Left cardiac atrium (tissue), 4 donors: ENCODE data around the gene RNF19B. TPM values are rescaled to one million over a fixed set of nuclear protein-coding genes. Genes with fewer than 3 reads are reported as not detected.

ENCODE experiments used
- ATAC-seq, 2 donors: fragments of 200-7000 bp; cut with Tn5 transposase; one replicate each; pipeline ENCODE4 v1.9.1; 2020; ENCODE audit warnings: mild to moderate bottlenecking in 2 of 2, moderate library complexity in 2 of 2
- DNase-seq: peaks from one replicate; pipeline ENCODE4 v3.0.0-alpha.2; 2020
- intact Hi-C, 2 donors: fragments of 100-400 bp; cut with DNase I; formaldehyde crosslinking; loops; one replicate each; pipeline versions ENCODE4 v1.14.1 to v1.15.1; 2022 to 2023
- total RNA-seq, 2 donors: library from RNA; stranded (reverse); fragmentation: NEBNext Ultra II Directional; extraction: Animal tissue kit (Norgen Biotek cat#: 25700); gene quantifications; one replicate each; pipeline ENCODE4 v1.2.1, GENCODE V29; 2021
- donor health status: DM: no; HTN: yes; CAD: no.
- donor health status: DM: no; HTN: yes; CAD: no; lungs with severe emphysema.
- donor health status: DM: yes; HTN: yes; CAD: no.
- donor health status: Dilated cardiomyopathy.

Gene RNF19B
- total RNA-seq, 2 donors from 2014 or later, result 10.7 to 12.8 TPM

GRCh38 chr1:32972814-32973428 is 8.3 kb upstream of the RNF19B start:
- ATAC-seq, result peak; percentile 89 to 90
- intact Hi-C loops, result no loop called here
- DNase-seq, result peak; percentile 58

GRCh38 chr1:32971576-32971975 is 7.0 kb upstream of the RNF19B start:
- intact Hi-C loops, result no loop called here
- no peak for ATAC-seq
- DNase-seq, result no peak

DNA sequence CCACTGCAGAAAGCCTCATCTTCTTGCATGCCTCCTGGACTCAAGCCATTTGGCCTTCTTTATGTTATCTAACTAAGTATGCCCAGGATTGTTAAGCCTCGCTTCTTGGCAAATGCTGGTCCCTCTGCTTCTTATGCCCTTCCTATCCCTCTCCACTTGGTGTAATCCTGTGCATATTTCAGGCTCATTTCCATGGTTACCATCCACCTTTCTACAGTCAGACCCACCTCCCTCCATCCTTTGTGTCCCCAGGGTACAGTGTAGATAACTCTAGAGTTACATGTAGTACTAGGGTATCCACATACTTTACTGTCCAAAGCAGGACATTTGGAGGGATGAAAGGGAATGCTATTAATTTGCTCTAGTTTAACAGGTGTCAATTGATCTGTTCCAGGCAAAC is 6.5 kb upstream of the RNF19B start:
- ATAC-seq (no peak), DNase-seq (no peak)
- intact Hi-C loops, result no loop called here

- DNase-seq (no peak), ATAC-seq (no peak)
- intact Hi-C loops, result no loop called here
Measured at GRCh38 chr1:32969566-32969965, 5.0 kb upstream of the RNF19B start.

- DNase-seq, result no peak
- no peak for ATAC-seq
- intact Hi-C loops, result no loop called here
Measured at GRCh38 chr1:32967888-32968568, 3.4 kb upstream of the RNF19B start.

- intact Hi-C loops, result no loop called here
- no peak for ATAC-seq
- no peak for DNase-seq
Measured at GRCh38 chr1:32966900-32967299, 2.3 kb upstream of the RNF19B start.

DNA sequence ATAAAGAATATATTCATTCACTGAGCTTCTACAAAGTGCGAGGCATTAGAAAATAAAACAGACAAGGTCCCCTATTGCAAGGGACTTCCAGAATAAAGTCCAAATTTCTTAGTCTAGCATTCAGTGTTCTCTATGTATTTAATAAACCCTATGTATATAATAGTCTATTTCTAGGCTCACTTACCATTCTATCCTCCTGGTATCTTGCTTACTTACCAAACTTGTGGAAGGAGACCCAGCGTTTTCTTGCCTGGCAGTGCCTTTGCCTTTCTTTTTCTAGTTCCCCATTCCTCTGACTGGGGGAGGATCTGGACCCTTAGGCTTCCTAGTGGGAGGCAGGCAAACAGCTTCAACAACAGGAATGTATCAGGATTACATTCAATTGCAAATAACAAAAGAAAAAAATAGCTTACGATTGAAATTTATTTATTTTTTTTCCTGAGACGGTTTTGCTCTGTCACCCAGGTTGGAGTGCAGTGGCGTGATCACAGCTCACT is 690 bp upstream of the RNF19B start:
- ATAC-seq, result no peak
- no peak for DNase-seq
- intact Hi-C loops, result no loop called here

- ATAC-seq (peak; percentile 56 to 62), DNase-seq (peak; percentile 68)
- intact Hi-C loops, result no loop called here
Measured at GRCh38 chr1:32963746-32964460, 706 bp downstream of the RNF19B start.

DNA sequence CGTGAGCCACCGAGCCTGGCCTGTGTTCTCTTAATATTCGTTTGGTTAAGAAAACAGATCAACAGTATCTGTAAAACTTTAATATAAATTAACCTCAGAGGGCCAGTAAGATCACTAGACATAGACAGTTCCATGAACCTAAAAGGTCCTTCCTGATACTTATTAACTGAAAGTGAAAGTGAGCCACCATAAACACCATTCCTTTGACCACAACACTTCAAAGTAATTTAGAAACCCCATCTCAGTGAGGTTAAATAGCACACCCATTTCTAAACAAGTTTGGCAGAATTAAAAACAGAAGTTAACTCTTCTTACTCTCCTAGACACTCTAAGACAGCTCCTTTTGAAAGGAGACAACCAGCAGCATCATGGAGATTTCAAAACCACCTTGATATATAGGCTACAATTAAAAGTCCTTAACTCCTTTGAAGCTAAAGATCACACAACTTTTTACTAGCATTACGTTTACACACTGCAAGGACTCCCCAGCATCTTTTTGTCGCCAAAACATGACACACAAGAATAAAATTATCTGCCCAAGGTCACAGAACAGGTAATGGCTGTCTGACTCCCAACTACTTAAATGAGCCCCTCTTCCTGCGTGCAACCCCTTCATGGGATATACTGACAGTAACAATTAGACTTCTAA is 2.2 kb downstream of the RNF19B start:
- ATAC-seq (no peak), DNase-seq (no peak)
- intact Hi-C loops, result no loop called here

GRCh38 chr1:32960819-32961355 is 3.7 kb downstream of the RNF19B start:
- ATAC-seq (no peak), DNase-seq (no peak)
- intact Hi-C loops, result no loop called here

DNA sequence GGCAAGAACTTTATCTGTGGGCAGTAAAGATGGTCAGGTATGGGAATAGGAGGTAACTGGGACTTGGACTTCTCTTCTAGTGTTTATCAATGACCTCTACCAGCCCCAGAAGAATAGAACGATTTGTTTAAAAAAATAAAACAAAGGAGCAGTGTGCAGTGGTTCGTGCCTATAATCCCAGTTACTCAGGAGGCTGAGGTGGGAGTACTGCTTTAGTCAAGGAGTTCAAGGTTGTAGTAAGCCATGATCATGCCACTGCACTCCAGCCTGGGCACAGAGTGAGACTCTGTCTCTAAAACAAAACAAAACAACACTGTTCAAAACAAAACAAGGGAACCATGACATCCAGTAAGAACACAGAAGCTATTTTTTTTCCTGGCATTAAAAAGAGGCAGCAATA is 4.3 kb downstream of the RNF19B start:
- ATAC-seq, result no peak
- DNase-seq, result no peak
- intact Hi-C loops, result no loop called here

DNA sequence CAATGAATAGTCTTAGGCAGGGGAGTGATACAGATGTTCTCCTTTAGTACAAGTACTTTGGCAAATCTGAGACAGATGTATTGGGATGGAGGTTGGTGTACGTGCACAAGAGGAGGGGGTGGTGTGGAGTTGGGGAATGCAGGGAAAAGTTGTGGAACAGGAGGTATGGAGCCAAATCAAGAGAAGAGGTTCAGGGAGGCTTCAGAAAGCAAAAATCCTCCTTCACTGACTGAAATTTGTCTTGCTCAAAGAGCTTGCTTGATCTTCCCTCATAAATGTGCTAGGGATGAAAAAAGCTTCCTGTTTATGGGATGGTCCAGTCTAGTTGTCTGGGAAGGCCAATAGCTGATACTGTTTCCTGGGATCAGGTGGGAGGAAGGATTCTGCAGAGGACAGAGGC is 5.8 kb downstream of the RNF19B start:
- ATAC-seq, result no peak
- intact Hi-C loops, result no loop called here
- DNase-seq, result no peak

DNA sequence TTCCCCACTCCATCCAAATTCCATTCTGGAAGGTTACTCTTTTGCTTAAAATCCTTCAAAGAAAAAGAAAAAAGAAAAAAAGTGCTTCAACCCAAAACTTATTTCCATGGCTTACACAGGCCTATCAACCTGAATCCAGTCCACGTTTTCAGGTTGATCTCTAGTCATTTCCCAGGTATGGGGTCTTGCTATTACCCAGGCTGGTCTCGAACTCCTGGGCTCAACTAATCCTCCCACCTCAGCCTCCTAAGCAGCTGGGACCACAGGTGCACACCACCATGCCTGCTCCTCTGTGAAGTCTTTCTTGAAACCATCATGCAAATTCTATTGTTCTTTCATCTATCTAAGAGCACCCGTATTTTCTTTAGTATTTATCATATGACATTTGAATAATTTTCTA is 7.6 kb downstream of the RNF19B start:
- intact Hi-C loops, result no loop called here
- no peak for DNase-seq
- no peak for ATAC-seq

DNA sequence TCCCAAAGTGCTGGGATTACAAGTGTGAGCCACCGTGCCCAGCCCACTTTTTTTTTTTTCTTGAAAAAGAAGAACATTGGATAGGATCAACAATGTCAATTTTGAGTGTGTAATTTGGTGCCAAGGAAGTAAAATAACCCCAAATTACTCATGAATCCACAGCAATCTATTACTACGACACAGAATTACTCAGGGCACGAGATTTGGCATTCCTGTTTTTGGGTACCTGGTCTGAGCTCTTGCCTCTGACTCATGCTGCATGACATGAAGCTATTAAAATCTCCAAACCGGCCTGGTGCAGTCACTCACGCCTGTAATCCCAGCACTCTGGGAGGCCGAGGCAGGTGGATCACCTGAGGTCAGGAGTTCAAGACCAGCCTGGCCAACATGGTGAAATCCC is 10.4 kb downstream of the RNF19B start:
- DNase-seq (no peak), ATAC-seq (no peak)
- intact Hi-C loops, result no loop called here

DNA sequence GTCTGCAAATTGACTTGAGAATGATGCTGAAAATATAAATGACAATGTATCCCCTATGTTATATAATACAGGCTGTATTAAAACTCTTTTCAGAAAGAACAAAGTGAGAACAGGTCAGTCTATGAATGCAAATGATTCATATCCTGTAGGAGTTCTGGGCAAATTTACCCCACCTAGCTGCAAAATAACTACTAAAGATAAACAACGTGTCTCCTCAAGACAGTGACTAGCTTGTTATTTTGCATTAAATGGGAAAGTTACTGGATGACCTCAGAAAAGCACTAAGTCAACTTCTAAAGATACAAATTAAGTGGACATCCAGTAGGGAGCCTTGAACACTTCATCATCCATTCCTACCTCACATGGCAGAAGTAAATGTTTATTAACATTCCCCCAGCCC is 11.1 kb downstream of the RNF19B start:
- DNase-seq (no peak), ATAC-seq (peak in 1 of 2 donors; percentile 64)
- intact Hi-C loops, result no loop called here

- intact Hi-C loops, result no loop called here
Measured at GRCh38 chr1:32949519-32949918, 15.1 kb downstream of the RNF19B start.

DNA sequence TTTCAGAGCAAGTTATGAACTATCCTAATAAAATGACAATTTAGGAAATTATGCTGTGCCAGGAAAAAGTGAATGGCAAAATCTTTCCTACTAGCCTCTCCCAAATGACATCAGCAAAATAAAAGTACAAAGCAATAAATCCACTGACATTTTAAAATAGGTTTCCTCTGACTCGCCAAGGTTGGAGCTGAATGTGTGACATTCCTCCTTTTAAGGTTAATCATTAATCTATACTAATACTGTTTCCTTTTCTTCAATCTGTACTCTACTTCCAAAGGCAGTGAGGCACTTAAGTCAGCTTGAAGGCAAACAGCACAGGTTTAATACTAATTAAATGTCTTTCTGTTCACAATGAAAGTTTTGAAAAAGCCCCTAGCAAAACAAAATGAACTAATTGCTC is 15.7 kb downstream of the RNF19B start:
- no peak for ATAC-seq

More at GRCh38 chr1:32949519-32949918, 15.1 kb downstream of the RNF19B start:
- DNase-seq (no peak), ATAC-seq (no peak)

GRCh38 chr1:32948390-32948722 is 16.3 kb downstream of the RNF19B start:
- intact Hi-C loops, result no loop called here
- ATAC-seq, result no peak
- no peak for DNase-seq

More for the DNA sequence above, 15.7 kb downstream of the RNF19B start:
- DNase-seq, result no peak
- intact Hi-C loops, result no loop called here

DNA sequence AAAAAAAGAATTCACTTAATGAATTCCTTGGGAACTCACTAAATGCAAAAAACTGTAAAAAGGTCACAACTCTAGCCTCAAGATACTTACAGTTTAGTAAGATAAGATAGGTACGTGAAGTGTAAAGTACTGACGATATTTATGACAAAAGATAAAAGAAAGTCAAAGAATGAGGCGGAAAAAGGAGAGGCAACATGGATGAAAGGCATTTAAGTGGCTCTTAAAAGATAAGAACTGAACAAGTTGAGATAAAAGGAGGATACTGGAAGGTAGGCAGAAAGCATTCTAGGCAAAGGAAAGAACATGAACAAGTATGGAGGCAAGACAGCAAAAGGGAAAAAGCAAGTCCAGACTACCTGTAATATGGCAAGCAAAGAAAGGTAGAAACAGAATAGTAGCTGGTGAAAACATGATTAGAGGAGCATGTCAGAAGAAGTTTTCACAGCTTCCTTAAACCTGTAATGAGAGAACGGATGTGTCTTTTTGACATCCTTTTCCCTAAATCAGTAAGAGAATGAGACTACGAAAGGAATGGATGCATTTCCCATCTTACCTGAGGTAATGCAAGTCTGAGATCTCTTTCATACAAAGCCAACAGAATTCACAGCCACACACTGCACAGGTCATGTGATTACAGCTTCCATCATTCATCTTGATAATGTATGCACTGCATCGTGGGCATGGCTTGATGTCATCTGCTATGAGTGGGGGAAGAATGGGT is 16.8 kb downstream of the RNF19B start:
- intact Hi-C loops, result no loop called here

More for the DNA sequence above, 16.8 kb downstream of the RNF19B start:
- DNase-seq (no peak), ATAC-seq (no peak)
